ENCODE measurements around the gene ITGBL1. TPM values are rescaled to one million over a fixed set of nuclear protein-coding genes. Genes with fewer than 3 reads are reported as not detected.

ITGBL1 gene
- total RNA-seq, 2 experiments from 2014 or later = not detected

DNA sequence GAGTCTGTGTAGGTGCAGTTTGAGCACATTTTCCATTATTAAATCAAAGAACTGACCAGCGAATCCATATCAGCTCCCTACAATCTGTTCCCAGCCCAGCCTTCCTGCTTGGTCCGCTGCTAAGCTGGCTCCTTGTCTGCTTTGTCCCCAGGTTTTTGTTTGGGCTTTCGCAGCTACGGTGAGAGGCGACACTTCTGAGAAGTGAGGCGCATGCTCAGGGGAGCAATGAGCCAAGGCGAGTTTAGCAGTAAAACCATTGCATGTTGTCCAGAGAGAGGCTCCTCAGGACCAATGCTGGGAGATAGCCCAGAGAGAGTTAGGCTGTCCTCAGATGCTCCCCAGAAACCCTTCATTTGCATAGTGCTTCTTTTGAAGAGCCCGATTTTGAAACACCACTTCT is 162.0 kb downstream of the ITGBL1 start:
- H3K9me3 ChIP-seq (ENCODE audit: low read length) = no peaks in the 10 kb centered on the region
- TF ChIP-seq, protein P1, sequence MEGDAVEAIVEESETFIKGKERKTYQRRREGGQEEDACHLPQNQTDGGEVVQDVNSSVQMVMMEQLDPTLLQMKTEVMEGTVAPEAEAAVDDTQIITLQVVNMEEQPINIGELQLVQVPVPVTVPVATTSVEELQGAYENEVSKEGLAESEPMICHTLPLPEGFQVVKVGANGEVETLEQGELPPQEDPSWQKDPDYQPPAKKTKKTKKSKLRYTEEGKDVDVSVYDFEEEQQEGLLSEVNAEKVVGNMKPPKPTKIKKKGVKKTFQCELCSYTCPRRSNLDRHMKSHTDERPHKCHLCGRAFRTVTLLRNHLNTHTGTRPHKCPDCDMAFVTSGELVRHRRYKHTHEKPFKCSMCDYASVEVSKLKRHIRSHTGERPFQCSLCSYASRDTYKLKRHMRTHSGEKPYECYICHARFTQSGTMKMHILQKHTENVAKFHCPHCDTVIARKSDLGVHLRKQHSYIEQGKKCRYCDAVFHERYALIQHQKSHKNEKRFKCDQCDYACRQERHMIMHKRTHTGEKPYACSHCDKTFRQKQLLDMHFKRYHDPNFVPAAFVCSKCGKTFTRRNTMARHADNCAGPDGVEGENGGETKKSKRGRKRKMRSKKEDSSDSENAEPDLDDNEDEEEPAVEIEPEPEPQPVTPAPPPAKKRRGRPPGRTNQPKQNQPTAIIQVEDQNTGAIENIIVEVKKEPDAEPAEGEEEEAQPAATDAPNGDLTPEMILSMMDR (conservative IDR thresholded peaks at IDR 0.05; ENCODE audit: low read length) = no peak
- TF ChIP-seq EZH2phosphoT487 (IDR thresholded peaks at IDR 0.05; ENCODE audit: borderline replicate concordance, low read depth, low read length) = no peak
- no peaks in the 10 kb centered on the region for H3K4me1 ChIP-seq (ENCODE audit: insufficient read depth, low read length, poor library complexity, severe bottlenecking)
- no peaks in the 10 kb centered on the region for H3K79me2 ChIP-seq (ENCODE audit: insufficient read depth, low read depth, low read length)
- no peak overlapping the region for H2AFZ ChIP-seq (ENCODE audit: low read length)
- no peaks in the 10 kb centered on the region for H3K36me3 ChIP-seq (ENCODE audit: insufficient read depth, low read length)
- ChIA-PET POLR2A (no interaction called here), CTCF (ENCODE audit: unreplicated experiment) (no interaction called here)
- H3K27ac ChIP-seq (ENCODE audit: low read depth, low read length, poor library complexity, severe bottlenecking) = no peak overlapping the region
- no peak overlapping the region for H3K4me3 ChIP-seq (ENCODE audit: low read depth, low read length, poor library complexity, severe bottlenecking)
- no peaks in the 10 kb centered on the region for H4K20me1 ChIP-seq (ENCODE audit: insufficient read depth, low read length)
- intact Hi-C loops (cut with micrococcal nuclease; ENCODE audit: unreplicated experiment) = no loop called here
- no peaks in the 10 kb centered on the region for H3K9me2 ChIP-seq (ENCODE audit: insufficient read depth, low read length)
- no peak overlapping the region for H3K4me2 ChIP-seq (ENCODE audit: low read length)
- no peak for DNase-seq (ENCODE audit: low spot score)
- no TSS peak for BruUV-seq (replicated peaks)

DNA sequence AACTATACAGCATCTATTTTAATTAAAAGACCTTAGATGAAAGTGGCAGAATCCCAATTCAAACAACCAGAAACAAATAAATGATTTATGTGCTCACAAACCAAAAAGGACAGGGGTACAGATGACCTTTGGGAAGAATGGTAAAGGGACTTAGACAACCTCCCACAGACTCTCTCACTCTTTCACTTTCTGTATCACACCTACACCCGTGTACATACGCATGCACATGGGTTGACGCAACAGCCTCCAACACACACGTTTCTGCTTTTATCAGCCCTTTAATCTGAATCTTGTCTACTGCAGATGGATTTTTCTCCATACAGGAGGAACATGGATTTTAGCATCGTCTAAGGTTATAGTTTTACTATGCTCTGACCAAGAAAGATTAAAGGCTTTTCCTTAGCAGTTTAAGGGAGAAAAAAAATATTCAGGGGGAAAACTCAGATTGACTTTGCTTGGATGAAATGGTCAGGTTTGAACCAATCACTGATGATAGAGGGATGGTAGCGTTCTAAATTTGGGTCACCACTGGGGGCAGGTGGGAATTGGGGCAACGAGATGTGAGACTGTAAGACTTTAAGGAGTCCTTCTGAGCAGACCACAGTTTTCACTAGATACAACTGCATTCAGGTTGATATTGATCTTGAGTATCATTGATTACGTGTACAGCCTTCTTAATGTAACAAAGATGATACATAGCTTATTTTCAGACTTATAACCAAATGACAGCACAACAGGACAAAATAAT is 166.1 kb downstream of the ITGBL1 start:
- Histone ChIP-seq H3K4me2 (ENCODE audit: low read length) (no peak overlapping the region), H3K79me2 (ENCODE audit: insufficient read depth, low read depth, low read length) (no peaks in the 10 kb centered on the region), H3K27ac (ENCODE audit: low read depth, low read length, poor library complexity, severe bottlenecking) (no peak overlapping the region), H4K20me1 (ENCODE audit: insufficient read depth, low read length) (no peaks in the 10 kb centered on the region), H3K9me3 (ENCODE audit: low read length) (no peaks in the 10 kb centered on the region), H2AFZ (ENCODE audit: low read length) (no peak overlapping the region), H3K4me1 (ENCODE audit: insufficient read depth, low read length, poor library complexity, severe bottlenecking) (no peaks in the 10 kb centered on the region), H3K4me3 (ENCODE audit: low read depth, low read length, poor library complexity, severe bottlenecking) (no peak overlapping the region), H3K36me3 (ENCODE audit: insufficient read depth, low read length) (no peaks in the 10 kb centered on the region), H3K9me2 (ENCODE audit: insufficient read depth, low read length) (no peaks in the 10 kb centered on the region)
- TF ChIP-seq, protein P1 (conservative IDR thresholded peaks at IDR 0.05; ENCODE audit: low read length) = no peak
- TF ChIP-seq EZH2phosphoT487 (IDR thresholded peaks at IDR 0.05; ENCODE audit: borderline replicate concordance, low read depth, low read length) = no peak
- ChIA-PET CTCF (ENCODE audit: unreplicated experiment) (no interaction called here), POLR2A (interaction anchor here (0.6 kb wide), 1 partner anchor 229 kb away, joined by 3 read pairs; no protein-coding TSS in a partner anchor)
- intact Hi-C loops (cut with micrococcal nuclease; ENCODE audit: unreplicated experiment) = no loop called here
- no TSS peak for BruUV-seq (replicated peaks)
- no peak for DNase-seq (ENCODE audit: low spot score)

DNA sequence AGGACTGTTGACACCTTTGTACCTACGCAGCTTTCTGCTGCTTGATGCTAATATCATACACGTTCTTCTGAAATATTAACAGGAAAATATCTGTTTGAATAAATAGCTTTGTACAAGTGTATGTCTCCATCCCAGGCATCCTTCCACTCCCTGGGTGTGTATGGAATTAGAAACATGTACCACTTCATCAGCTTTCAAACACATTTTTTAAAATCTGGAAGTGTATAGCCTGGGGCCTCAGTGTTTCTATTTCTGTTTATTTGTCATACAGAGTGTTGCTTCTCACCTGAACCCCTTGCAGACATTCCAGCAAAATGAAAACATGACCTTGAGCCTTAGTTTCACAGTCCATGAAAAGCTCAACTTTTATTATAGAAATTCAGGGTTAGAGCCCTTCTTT is 168.6 kb downstream of the ITGBL1 start:
- H3K36me3 ChIP-seq (ENCODE audit: insufficient read depth, low read length) = no peaks in the 10 kb centered on the region
- H3K27ac ChIP-seq (ENCODE audit: low read depth, low read length, poor library complexity, severe bottlenecking) = no peak overlapping the region
- intact Hi-C loops (cut with micrococcal nuclease; ENCODE audit: unreplicated experiment) = no loop called here
- no TSS peak for BruUV-seq (replicated peaks)
- H4K20me1 ChIP-seq (ENCODE audit: insufficient read depth, low read length) = no peaks in the 10 kb centered on the region
- no peaks in the 10 kb centered on the region for H3K9me2 ChIP-seq (ENCODE audit: insufficient read depth, low read length)
- DNase-seq (ENCODE audit: low spot score) = no peak
- H3K9me3 ChIP-seq (ENCODE audit: low read length) = no peaks in the 10 kb centered on the region
- ChIA-PET CTCF (ENCODE audit: unreplicated experiment) (no interaction called here), POLR2A (no interaction called here)
- H2AFZ ChIP-seq (ENCODE audit: low read length) = no peak overlapping the region
- H3K79me2 ChIP-seq (ENCODE audit: insufficient read depth, low read depth, low read length) = no peaks in the 10 kb centered on the region
- no peak overlapping the region for H3K4me3 ChIP-seq (ENCODE audit: low read depth, low read length, poor library complexity, severe bottlenecking)
- TF ChIP-seq, protein P1 (conservative IDR thresholded peaks at IDR 0.05; ENCODE audit: low read length) = no peak
- TF ChIP-seq EZH2phosphoT487 (IDR thresholded peaks at IDR 0.05; ENCODE audit: borderline replicate concordance, low read depth, low read length) = no peak
- H3K4me2 ChIP-seq (ENCODE audit: low read length) = no peak overlapping the region
- H3K4me1 ChIP-seq (ENCODE audit: insufficient read depth, low read length, poor library complexity, severe bottlenecking) = peaks cover under 1% of the 10 kb centered on the region
